ENCODE measurements around the gene TMPRSS12. TPM values are rescaled to one million over a fixed set of nuclear protein-coding genes. Genes with fewer than 3 reads are reported as not detected.
"Not testable (repeated sequence)": the region's sequence is repeated elsewhere in the genome, so short reads cannot be mapped to it uniquely, and the experiment has no call there.

TMPRSS12 gene
- total RNA-seq, 2 donors from 2014 or later, result not detected

- no peak overlapping the region for H3K27ac Mint-ChIP-seq
- DNase-seq (no peak), ATAC-seq (peak; percentile 66)
- H3K4me1 Mint-ChIP-seq, result peaks cover 5% of the 10 kb centered on the region
- no peaks in the 10 kb centered on the region for H3K9me3 ChIP-seq (ENCODE audit: control insufficient read depth, low read length, poor library complexity, severe bottlenecking)
- peak overlapping the region; percentile 75 for H3K4me3 Mint-ChIP-seq
- H3K36me3 Mint-ChIP-seq (ENCODE audit: low read depth), result no peaks in the 10 kb centered on the region
- no peaks in the 10 kb centered on the region for H3K27me3 Mint-ChIP-seq
Observed at GRCh38 chr12:50924439-50925341, 82.0 kb downstream of the TMPRSS12 start.

- Mint-ChIP-seq H3K4me1 (peaks cover 5% of the 10 kb centered on the region), H3K27ac (no peak overlapping the region), H3K27me3 (no peaks in the 10 kb centered on the region), H3K36me3 (ENCODE audit: low read depth) (no peaks in the 10 kb centered on the region), H3K4me3 (peak overlapping the region; percentile 75)
- no peaks in the 10 kb centered on the region for H3K9me3 ChIP-seq (ENCODE audit: control insufficient read depth, low read length, poor library complexity, severe bottlenecking)
- no peak for ATAC-seq
- DNase-seq, result no peak
Observed at GRCh38 chr12:50925342-50925651, 82.6 kb downstream of the TMPRSS12 start.

- H3K4me1 Mint-ChIP-seq, result peaks cover 5% of the 10 kb centered on the region
- ATAC-seq, result no peak
Observed at GRCh38 chr12:50925920-50926319, 83.2 kb downstream of the TMPRSS12 start.

GRCh38 chr12:50926415-50926814 lies 83.7 kb downstream of the TMPRSS12 start:
- no peaks in the 10 kb centered on the region for H3K9me3 ChIP-seq (ENCODE audit: control insufficient read depth, low read length, poor library complexity, severe bottlenecking)
- Mint-ChIP-seq H3K4me1 (peaks cover 5% of the 10 kb centered on the region), H3K4me3 (no peak overlapping the region), H3K36me3 (ENCODE audit: low read depth) (no peaks in the 10 kb centered on the region), H3K27me3 (no peaks in the 10 kb centered on the region), H3K27ac (no peak overlapping the region)
- DNase-seq, result no peak
- ATAC-seq, result no peak

More at GRCh38 chr12:50925920-50926319, 83.2 kb downstream of the TMPRSS12 start:
- Mint-ChIP-seq H3K27ac (no peak overlapping the region), H3K4me3 (no peak overlapping the region), H3K27me3 (no peaks in the 10 kb centered on the region), H3K36me3 (ENCODE audit: low read depth) (no peaks in the 10 kb centered on the region)
- DNase-seq, result no peak
- H3K9me3 ChIP-seq (ENCODE audit: control insufficient read depth, low read length, poor library complexity, severe bottlenecking), result no peaks in the 10 kb centered on the region

GRCh38 chr12:50926932-50927331 lies 84.2 kb downstream of the TMPRSS12 start:
- not testable (repeated sequence) for H3K9me3 ChIP-seq (ENCODE audit: control insufficient read depth, low read length, poor library complexity, severe bottlenecking); H3K36me3 Mint-ChIP-seq (ENCODE audit: low read depth); DNase-seq; H3K4me1 Mint-ChIP-seq; ATAC-seq; H3K27me3 Mint-ChIP-seq; H3K4me3 Mint-ChIP-seq; H3K27ac Mint-ChIP-seq

GRCh38 chr12:50927356-50927755 lies 84.6 kb downstream of the TMPRSS12 start:
- Mint-ChIP-seq H3K4me1 (peaks cover 5% of the 10 kb centered on the region), H3K27ac (no peak overlapping the region), H3K4me3 (peak overlapping the region; percentile 9), H3K27me3 (no peaks in the 10 kb centered on the region), H3K36me3 (ENCODE audit: low read depth) (no peaks in the 10 kb centered on the region)
- DNase-seq (no peak), ATAC-seq (no peak)
- no peaks in the 10 kb centered on the region for H3K9me3 ChIP-seq (ENCODE audit: control insufficient read depth, low read length, poor library complexity, severe bottlenecking)

- DNase-seq, result no peak
- no peak for ATAC-seq
- no peaks in the 10 kb centered on the region for H3K36me3 Mint-ChIP-seq (ENCODE audit: low read depth)
- peak overlapping the region; percentile 9 for H3K4me3 Mint-ChIP-seq
- peaks cover 5% of the 10 kb centered on the region for H3K4me1 Mint-ChIP-seq
- H3K27ac Mint-ChIP-seq, result no peak overlapping the region
- H3K9me3 ChIP-seq (ENCODE audit: control insufficient read depth, low read length, poor library complexity, severe bottlenecking), result no peaks in the 10 kb centered on the region
- H3K27me3 Mint-ChIP-seq, result no peaks in the 10 kb centered on the region
Observed at GRCh38 chr12:50927766-50928224, 85.1 kb downstream of the TMPRSS12 start.

- Mint-ChIP-seq H3K36me3 (ENCODE audit: low read depth) (no peaks in the 10 kb centered on the region), H3K27ac (no peak overlapping the region), H3K27me3 (no peaks in the 10 kb centered on the region), H3K4me1 (peaks cover 5% of the 10 kb centered on the region), H3K4me3 (no peak overlapping the region)
- no peak for DNase-seq
- H3K9me3 ChIP-seq (ENCODE audit: control insufficient read depth, low read length, poor library complexity, severe bottlenecking), result no peaks in the 10 kb centered on the region
- ATAC-seq, result no peak
Observed at GRCh38 chr12:50928392-50928791, 85.7 kb downstream of the TMPRSS12 start.

GRCh38 chr12:50929831-50930230 lies 87.1 kb downstream of the TMPRSS12 start:
- DNase-seq (no peak), ATAC-seq (no peak)
- H3K27me3 Mint-ChIP-seq, result no peaks in the 10 kb centered on the region
- H3K9me3 ChIP-seq (ENCODE audit: control insufficient read depth, low read length, poor library complexity, severe bottlenecking), result no peaks in the 10 kb centered on the region
- no peak overlapping the region for H3K27ac Mint-ChIP-seq
- no peak overlapping the region for H3K4me3 Mint-ChIP-seq
- H3K36me3 Mint-ChIP-seq (ENCODE audit: low read depth), result no peaks in the 10 kb centered on the region
- no peaks in the 10 kb centered on the region for H3K4me1 Mint-ChIP-seq

GRCh38 chr12:50930477-50930876 lies 87.8 kb downstream of the TMPRSS12 start:
- not testable (repeated sequence) for H3K4me3 Mint-ChIP-seq; H3K27ac Mint-ChIP-seq; H3K9me3 ChIP-seq (ENCODE audit: control insufficient read depth, low read length, poor library complexity, severe bottlenecking); ATAC-seq; H3K27me3 Mint-ChIP-seq; DNase-seq; H3K36me3 Mint-ChIP-seq (ENCODE audit: low read depth); H3K4me1 Mint-ChIP-seq

GRCh38 chr12:50932787-50933280 lies 90.1 kb downstream of the TMPRSS12 start:
- H3K4me3 Mint-ChIP-seq, result no peak overlapping the region
- DNase-seq (no peak), ATAC-seq (no peak)
- no peaks in the 10 kb centered on the region for H3K36me3 Mint-ChIP-seq (ENCODE audit: low read depth)
- H3K9me3 ChIP-seq (ENCODE audit: control insufficient read depth, low read length, poor library complexity, severe bottlenecking), result no peaks in the 10 kb centered on the region
- no peaks in the 10 kb centered on the region for H3K4me1 Mint-ChIP-seq
- H3K27me3 Mint-ChIP-seq, result no peaks in the 10 kb centered on the region
- no peak overlapping the region for H3K27ac Mint-ChIP-seq

GRCh38 chr12:50933459-50934124 lies 90.9 kb downstream of the TMPRSS12 start:
- ATAC-seq (no peak), DNase-seq (no peak)
- H3K4me1 Mint-ChIP-seq, result no peaks in the 10 kb centered on the region
- H3K27me3 Mint-ChIP-seq, result no peaks in the 10 kb centered on the region
- H3K27ac Mint-ChIP-seq, result no peak overlapping the region
- H3K9me3 ChIP-seq (ENCODE audit: control insufficient read depth, low read length, poor library complexity, severe bottlenecking), result no peaks in the 10 kb centered on the region
- H3K36me3 Mint-ChIP-seq (ENCODE audit: low read depth), result no peaks in the 10 kb centered on the region
- H3K4me3 Mint-ChIP-seq, result no peak overlapping the region

- Mint-ChIP-seq H3K36me3 (ENCODE audit: low read depth) (no peaks in the 10 kb centered on the region), H3K27ac (no peak overlapping the region), H3K4me1 (no peaks in the 10 kb centered on the region), H3K27me3 (no peaks in the 10 kb centered on the region), H3K4me3 (no peak overlapping the region)
- ATAC-seq (no peak), DNase-seq (no peak)
- no peaks in the 10 kb centered on the region for H3K9me3 ChIP-seq (ENCODE audit: control insufficient read depth, low read length, poor library complexity, severe bottlenecking)
Observed at GRCh38 chr12:50934371-50934851, 91.7 kb downstream of the TMPRSS12 start.
